Breast epithelium (tissue), 4 donors: ENCODE measurements around the gene COMMD3. TPM values are rescaled to one million over a fixed set of nuclear protein-coding genes. Genes with fewer than 3 reads are reported as not detected.
A peak's percentile ranks its signal among the peaks of the same experiment; 100 is the strongest.

Source experiments
- DNase-seq, 2 donors: peaks; one replicate each; pipeline ENCODE4 v3.0.0-alpha.2; 2019; ENCODE audit warnings: low spot score in 2 of 2
- H3K27ac ChIP-seq, 2 donors: fragments of 200-600 bp; sonication (generic) in 1 of 2; one replicate each; pipeline ENCODE4 v1.5.1; 2016 to 2019; ENCODE audit warnings: mild to moderate bottlenecking in 1 of 2
- H3K27me3 ChIP-seq, 2 donors: fragments of 200-600 bp; sonication (generic) in 1 of 2; one replicate each; pipeline versions ENCODE4 v1.5.1 to v1.6.0; 2017 to 2019; ENCODE audit warnings: control low read depth in 1 of 2, mild to moderate bottlenecking in 1 of 2
- H3K36me3 ChIP-seq: fragments of 200-600 bp; one replicate; pipeline ENCODE4 v1.5.1; 2019
- H3K4me1 ChIP-seq, 2 donors: fragments of 200-600 bp; sonication (generic); one replicate each; pipeline ENCODE4 v1.5.1; 2016 to 2019; ENCODE audit warnings: control low read depth in 1 of 2
- H3K4me3 ChIP-seq, 3 donors: fragments of 200-600 bp; sonication (generic); 1 replicate in 2 of 3; 2 replicates in 1 of 3; pipeline ENCODE4 v1.5.1; 2016 to 2019; ENCODE audit warnings: mild to moderate bottlenecking in 3 of 3, moderate library complexity in 2 of 3
- H3K9me3 ChIP-seq, 2 donors: fragments of 200-600 bp; sonication (generic) in 1 of 2; one replicate each; pipeline ENCODE4 v1.5.1; 2016 to 2019; ENCODE audit warnings: control low read depth in 1 of 2
- CTCF ChIP-seq, 3 donors: fragments of 450-650 bp; IDR thresholded peaks; one replicate each; pipeline ENCODE4 v1.5.1; 2016 to 2017; ENCODE audit warnings: antibody characterized with exemption in 3 of 3, mild to moderate bottlenecking in 3 of 3, moderate library complexity in 3 of 3
- POLR2A ChIP-seq: fragments of 450-650 bp; IDR thresholded peaks from one replicate; pipeline ENCODE4 v1.6.1; 2016; ENCODE audit warnings: antibody characterized with exemption, mild to moderate bottlenecking, moderate library complexity
- POLR2AphosphoS5 ChIP-seq, 3 donors: sonication (generic); formaldehyde crosslinking; IDR thresholded peaks; one replicate each; pipeline ENCODE4 v1.6.1; 2017; ENCODE audit warnings: antibody characterized with exemption in 3 of 3
- intact Hi-C: fragments of 100-400 bp; cut with DNase I; formaldehyde crosslinking; loops from one replicate; pipeline ENCODE4 v1.15.1; 2023; ENCODE audit warnings: low total_unique reads
- total RNA-seq, 3 donors: library from RNA; depleted of rRNA; stranded (reverse); fragments of >200 nt; gene quantifications; one replicate each; pipeline ENCODE4 v1.1.0, GENCODE V29; 2016

The COMMD3 gene
- total RNA-seq, 3 donors from 2014 or later, result 30.1 to 51.4 (median 35.7) TPM

- DNase-seq, result no peak
- Histone ChIP-seq H3K36me3 (no peaks in the 10 kb centered on the region), H3K27ac (peak overlapping the region; percentile 93 to 94), H3K27me3 (no peaks in the 10 kb centered on the region), H3K4me1 (no peaks in the 10 kb centered on the region), H3K4me3 (peak overlapping the region; percentile 79 to 83 (median 83)), H3K9me3 (no peaks in the 10 kb centered on the region)
- intact Hi-C loops, result no loop called here
- TF ChIP-seq POLR2AphosphoS5 (IDR thresholded peaks at IDR 0.05), result no peak
- TF ChIP-seq CTCF (IDR thresholded peaks at IDR 0.05), result peak in 1 of 3 donors; percentile 11
Observed at GRCh38 chr10:22315455-22316285, 518 bp upstream of the COMMD3 start.

GRCh38 chr10:22317076-22317370 is 835 bp downstream of the COMMD3 start:
- intact Hi-C loops, result no loop called here
- DNase-seq, result no peak
- H3K27ac ChIP-seq, result peak overlapping the region; percentile 93 to 94

GRCh38 chr10:22317771-22318565 is 1.8 kb downstream of the COMMD3 start:
- no peak for DNase-seq
- H3K27me3 ChIP-seq, result no peaks in the 10 kb centered on the region
- H3K4me3 ChIP-seq, result no peak overlapping the region
- no peak overlapping the region for H3K27ac ChIP-seq
- no peaks in the 10 kb centered on the region for H3K36me3 ChIP-seq
- no peak for TF ChIP-seq POLR2AphosphoS5 (IDR thresholded peaks at IDR 0.05)
- TF ChIP-seq POLR2A, result no peak
- no peak for TF ChIP-seq CTCF (IDR thresholded peaks at IDR 0.05)
- H3K4me1 ChIP-seq, result peaks cover 0 to 8% of the 10 kb centered on the region in 2 donors
- no peaks in the 10 kb centered on the region for H3K9me3 ChIP-seq
- intact Hi-C loops, result no loop called here

More at GRCh38 chr10:22317076-22317370, 835 bp downstream of the COMMD3 start:
- H3K9me3 ChIP-seq, result no peaks in the 10 kb centered on the region
- TF ChIP-seq POLR2A (no peak), CTCF (IDR thresholded peaks at IDR 0.05) (no peak), POLR2AphosphoS5 (IDR thresholded peaks at IDR 0.05) (no peak)
- H3K36me3 ChIP-seq, result no peaks in the 10 kb centered on the region
- no peaks in the 10 kb centered on the region for H3K4me1 ChIP-seq
- no peaks in the 10 kb centered on the region for H3K27me3 ChIP-seq
- peak overlapping the region; percentile 79 to 83 (median 83) for H3K4me3 ChIP-seq

GRCh38 chr10:22318772-22319171 is 2.6 kb downstream of the COMMD3 start:
- DNase-seq, result no peak
- no peaks in the 10 kb centered on the region for H3K9me3 ChIP-seq
- no peak for TF ChIP-seq CTCF (IDR thresholded peaks at IDR 0.05)
- TF ChIP-seq POLR2AphosphoS5 (IDR thresholded peaks at IDR 0.05), result no peak
- TF ChIP-seq POLR2A, result no peak
- no peaks in the 10 kb centered on the region for H3K27me3 ChIP-seq
- H3K4me1 ChIP-seq, result peaks cover 0 to 14% of the 10 kb centered on the region in 2 donors
- no peak overlapping the region for H3K4me3 ChIP-seq
- H3K27ac ChIP-seq, result no peak overlapping the region
- H3K36me3 ChIP-seq, result no peaks in the 10 kb centered on the region
- intact Hi-C loops, result no loop called here

GRCh38 chr10:22319547-22319979 is 3.4 kb downstream of the COMMD3 start:
- no peak for DNase-seq
- Histone ChIP-seq H3K9me3 (no peaks in the 10 kb centered on the region), H3K36me3 (no peaks in the 10 kb centered on the region), H3K27me3 (peaks cover 0 to 3% of the 10 kb centered on the region in 2 donors), H3K4me1 (peaks cover 0 to 22% of the 10 kb centered on the region in 2 donors), H3K27ac (peak overlapping the region in 1 of 2 donors; percentile 93), H3K4me3 (peak overlapping the region in 2 of 3 donors; percentile 88 to 97)
- TF ChIP-seq POLR2AphosphoS5 (IDR thresholded peaks at IDR 0.05) (no peak), CTCF (IDR thresholded peaks at IDR 0.05) (no peak), POLR2A (no peak)
- intact Hi-C loops, result no loop called here
